ENCODE measurements around the gene HERPUD1. TPM values are rescaled to one million over a fixed set of nuclear protein-coding genes. Genes with fewer than 3 reads are reported as not detected.

The HERPUD1 gene
- polyA plus RNA-seq, 1 of the 3 experiments (the other 2 are of a cell fraction) = 46.3 TPM

DNA sequence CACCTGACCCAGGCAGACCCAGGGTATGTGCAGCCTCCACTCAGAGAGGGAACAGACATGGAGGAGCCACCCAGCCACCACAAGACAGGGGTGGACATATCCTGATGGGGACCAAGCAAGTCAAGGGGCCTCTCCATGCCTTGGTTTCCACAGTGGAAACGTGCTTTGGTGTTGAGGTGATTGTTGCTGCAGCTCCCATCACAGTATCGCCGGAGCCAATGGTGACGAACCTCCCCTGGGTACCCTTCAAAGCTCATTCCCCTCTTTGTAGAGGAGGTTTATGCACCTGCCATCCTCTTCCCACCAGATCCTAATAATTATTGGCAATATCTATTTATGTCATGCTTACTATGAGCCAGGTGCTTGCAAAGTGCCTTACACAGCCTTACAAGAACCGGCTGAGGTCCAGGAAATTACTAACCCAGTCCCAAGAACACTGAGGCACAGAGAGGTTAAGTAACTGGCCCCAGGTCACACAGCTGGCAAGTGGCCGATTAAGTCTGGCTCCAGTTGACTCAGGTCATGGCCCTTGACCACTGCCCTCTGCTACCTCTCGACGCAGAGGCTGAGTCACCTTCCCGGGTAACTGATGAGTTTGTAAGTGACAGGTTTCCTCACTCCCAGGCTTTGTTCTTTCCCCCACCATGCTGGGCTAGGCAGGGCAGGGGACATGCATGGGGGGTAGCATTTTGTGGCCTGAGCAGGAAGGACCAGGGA is 46.3 kb upstream of the HERPUD1 start:
- Histone ChIP-seq H3K79me2 (ENCODE audit: insufficient read depth) (no peaks in the 10 kb centered on the region), H3K27me3 (ENCODE audit: insufficient read depth) (no peaks in the 10 kb centered on the region), H2AFZ (ENCODE audit: low read depth) (no peak overlapping the region), H3K4me3 (ENCODE audit: low read depth in 2 of 2, low read length in 1 of 2) (no peak overlapping the region), H3K4me2 (no peak overlapping the region), H3K9me3 (no peaks in the 10 kb centered on the region), H3F3A (replicated peaks; ENCODE audit: insufficient read depth) (no peaks in the 10 kb centered on the region), H3K4me1 (ENCODE audit: control insufficient read depth in 1 of 2, insufficient read depth in 2 of 2, low read depth in 1 of 2, low read length in 1 of 2) (no peaks in the 10 kb centered on the region), H3K9me2 (no peaks in the 10 kb centered on the region), H3K36me3 (replicated peaks in 1 of 2; ENCODE audit: control insufficient read depth in 1 of 2, insufficient read depth in 2 of 2, low read length in 1 of 2) (no peaks in the 10 kb centered on the region), H3K27ac (ENCODE audit: low read depth in 2 of 2, low read length in 1 of 2) (no peak overlapping the region), H4K20me1 (ENCODE audit: insufficient read depth) (no peaks in the 10 kb centered on the region), H3K9ac (no peak overlapping the region)
- 68% methylated on average over 8 of the region's 9 CpGs for WGBS (ENCODE audit: low lambda C conversion rate)
- DNase-seq = no peak
- TF ChIP-seq RXRA (IDR thresholded peaks at IDR 0.05; ENCODE audit: borderline replicate concordance, low read depth) = no peak
- TF ChIP-seq, protein P1, sequence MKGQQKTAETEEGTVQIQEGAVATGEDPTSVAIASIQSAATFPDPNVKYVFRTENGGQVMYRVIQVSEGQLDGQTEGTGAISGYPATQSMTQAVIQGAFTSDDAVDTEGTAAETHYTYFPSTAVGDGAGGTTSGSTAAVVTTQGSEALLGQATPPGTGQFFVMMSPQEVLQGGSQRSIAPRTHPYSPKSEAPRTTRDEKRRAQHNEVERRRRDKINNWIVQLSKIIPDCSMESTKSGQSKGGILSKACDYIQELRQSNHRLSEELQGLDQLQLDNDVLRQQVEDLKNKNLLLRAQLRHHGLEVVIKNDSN (IDR thresholded peaks at IDR 0.05; ENCODE audit: borderline replicate concordance, low read depth) = no peak
- TF ChIP-seq, protein P2, sequence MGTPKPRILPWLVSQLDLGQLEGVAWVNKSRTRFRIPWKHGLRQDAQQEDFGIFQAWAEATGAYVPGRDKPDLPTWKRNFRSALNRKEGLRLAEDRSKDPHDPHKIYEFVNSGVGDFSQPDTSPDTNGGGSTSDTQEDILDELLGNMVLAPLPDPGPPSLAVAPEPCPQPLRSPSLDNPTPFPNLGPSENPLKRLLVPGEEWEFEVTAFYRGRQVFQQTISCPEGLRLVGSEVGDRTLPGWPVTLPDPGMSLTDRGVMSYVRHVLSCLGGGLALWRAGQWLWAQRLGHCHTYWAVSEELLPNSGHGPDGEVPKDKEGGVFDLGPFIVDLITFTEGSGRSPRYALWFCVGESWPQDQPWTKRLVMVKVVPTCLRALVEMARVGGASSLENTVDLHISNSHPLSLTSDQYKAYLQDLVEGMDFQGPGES (IDR thresholded peaks at IDR 0.05; ENCODE audit: low read depth, low read length) = no peak
- no peak for TF ChIP-seq GATA2 (CRISPR knock-in tag; IDR thresholded peaks at IDR 0.05)
- no peak for TF ChIP-seq RAD21 (IDR thresholded peaks at IDR 0.05; ENCODE audit: low read length)
- TF ChIP-seq, protein P3, sequence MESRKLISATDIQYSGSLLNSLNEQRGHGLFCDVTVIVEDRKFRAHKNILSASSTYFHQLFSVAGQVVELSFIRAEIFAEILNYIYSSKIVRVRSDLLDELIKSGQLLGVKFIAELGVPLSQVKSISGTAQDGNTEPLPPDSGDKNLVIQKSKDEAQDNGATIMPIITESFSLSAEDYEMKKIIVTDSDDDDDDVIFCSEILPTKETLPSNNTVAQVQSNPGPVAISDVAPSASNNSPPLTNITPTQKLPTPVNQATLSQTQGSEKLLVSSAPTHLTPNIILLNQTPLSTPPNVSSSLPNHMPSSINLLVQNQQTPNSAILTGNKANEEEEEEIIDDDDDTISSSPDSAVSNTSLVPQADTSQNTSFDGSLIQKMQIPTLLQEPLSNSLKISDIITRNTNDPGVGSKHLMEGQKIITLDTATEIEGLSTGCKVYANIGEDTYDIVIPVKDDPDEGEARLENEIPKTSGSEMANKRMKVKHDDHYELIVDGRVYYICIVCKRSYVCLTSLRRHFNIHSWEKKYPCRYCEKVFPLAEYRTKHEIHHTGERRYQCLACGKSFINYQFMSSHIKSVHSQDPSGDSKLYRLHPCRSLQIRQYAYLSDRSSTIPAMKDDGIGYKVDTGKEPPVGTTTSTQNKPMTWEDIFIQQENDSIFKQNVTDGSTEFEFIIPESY (IDR thresholded peaks at IDR 0.05; ENCODE audit: borderline replicate concordance, low read depth) = no peak
- TF ChIP-seq SIN3A (IDR thresholded peaks at IDR 0.05; ENCODE audit: borderline replicate concordance, low read depth, low read length) = no peak
- TF ChIP-seq RFX5 (IDR thresholded peaks at IDR 0.05; ENCODE audit: low read length) = no peak
- TF ChIP-seq POLR2AphosphoS5 (IDR thresholded peaks at IDR 0.05; ENCODE audit: low read depth, low read length) = no peak
- CTCF ChIA-PET = no interaction called here
- POLR2A ChIA-PET = no interaction called here

DNA sequence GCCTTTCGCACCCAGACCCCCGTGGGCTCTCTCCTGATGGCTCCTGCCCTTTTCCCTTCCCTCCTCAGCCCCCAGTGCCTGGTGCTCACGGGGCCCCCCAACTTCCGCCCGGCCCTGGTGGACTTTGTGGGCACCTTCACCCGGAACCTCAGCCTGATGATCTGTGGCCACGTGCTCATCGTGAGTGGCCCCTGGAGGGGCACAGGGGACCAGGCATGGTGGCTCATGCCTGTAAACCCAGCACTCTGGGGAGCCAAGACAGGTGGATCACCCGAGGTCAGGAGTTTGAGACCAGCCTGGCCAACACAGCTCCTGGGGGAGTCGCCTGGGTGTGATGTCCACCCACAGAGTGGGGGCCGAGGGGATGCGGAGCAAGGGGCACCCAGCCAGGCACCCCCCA is 45.6 kb upstream of the HERPUD1 start:
- ChIA-PET POLR2A (no interaction called here), CTCF (no interaction called here)
- no peaks in the 10 kb centered on the region for H3K9me3 ChIP-seq
- WGBS (ENCODE audit: low lambda C conversion rate) = 73% methylated on average over 8 of the region's 12 CpGs
- H3K4me3 ChIP-seq (ENCODE audit: low read depth in 2 of 2, low read length in 1 of 2) = no peak overlapping the region
- H4K20me1 ChIP-seq (ENCODE audit: insufficient read depth) = no peaks in the 10 kb centered on the region
- H3F3A ChIP-seq (replicated peaks; ENCODE audit: insufficient read depth) = no peaks in the 10 kb centered on the region
- no peaks in the 10 kb centered on the region for H3K4me1 ChIP-seq (ENCODE audit: control insufficient read depth in 1 of 2, insufficient read depth in 2 of 2, low read depth in 1 of 2, low read length in 1 of 2)
- no peak overlapping the region for H3K27ac ChIP-seq (ENCODE audit: low read depth in 2 of 2, low read length in 1 of 2)
- H3K27me3 ChIP-seq (ENCODE audit: insufficient read depth) = no peaks in the 10 kb centered on the region
- no peak overlapping the region for H2AFZ ChIP-seq (ENCODE audit: low read depth)
- no peaks in the 10 kb centered on the region for H3K36me3 ChIP-seq (replicated peaks in 1 of 2; ENCODE audit: control insufficient read depth in 1 of 2, insufficient read depth in 2 of 2, low read length in 1 of 2)
- no peak overlapping the region for H3K9ac ChIP-seq
- H3K9me2 ChIP-seq = no peaks in the 10 kb centered on the region
- no peaks in the 10 kb centered on the region for H3K79me2 ChIP-seq (ENCODE audit: insufficient read depth)
- DNase-seq = no peak
- no peak overlapping the region for H3K4me2 ChIP-seq
- TF ChIP-seq CHD2 (IDR thresholded peaks at IDR 0.05; ENCODE audit: low read length, partially characterized antibody) = no peak
- no peak for TF ChIP-seq RXRA (IDR thresholded peaks at IDR 0.05; ENCODE audit: borderline replicate concordance, low read depth)
- no peak for TF ChIP-seq SIN3A (IDR thresholded peaks at IDR 0.05; ENCODE audit: borderline replicate concordance, low read depth, low read length)
- TF ChIP-seq, protein P2 (IDR thresholded peaks at IDR 0.05; ENCODE audit: low read depth, low read length) = no peak
- no peak for TF ChIP-seq MEF2A (IDR thresholded peaks at IDR 0.05; ENCODE audit: borderline replicate concordance, low read depth)
- TF ChIP-seq, protein P4, sequence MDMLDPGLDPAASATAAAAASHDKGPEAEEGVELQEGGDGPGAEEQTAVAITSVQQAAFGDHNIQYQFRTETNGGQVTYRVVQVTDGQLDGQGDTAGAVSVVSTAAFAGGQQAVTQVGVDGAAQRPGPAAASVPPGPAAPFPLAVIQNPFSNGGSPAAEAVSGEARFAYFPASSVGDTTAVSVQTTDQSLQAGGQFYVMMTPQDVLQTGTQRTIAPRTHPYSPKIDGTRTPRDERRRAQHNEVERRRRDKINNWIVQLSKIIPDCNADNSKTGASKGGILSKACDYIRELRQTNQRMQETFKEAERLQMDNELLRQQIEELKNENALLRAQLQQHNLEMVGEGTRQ (IDR thresholded peaks at IDR 0.05; ENCODE audit: borderline replicate concordance, low read depth, low read length) = no peak
- TF ChIP-seq, protein P5, sequence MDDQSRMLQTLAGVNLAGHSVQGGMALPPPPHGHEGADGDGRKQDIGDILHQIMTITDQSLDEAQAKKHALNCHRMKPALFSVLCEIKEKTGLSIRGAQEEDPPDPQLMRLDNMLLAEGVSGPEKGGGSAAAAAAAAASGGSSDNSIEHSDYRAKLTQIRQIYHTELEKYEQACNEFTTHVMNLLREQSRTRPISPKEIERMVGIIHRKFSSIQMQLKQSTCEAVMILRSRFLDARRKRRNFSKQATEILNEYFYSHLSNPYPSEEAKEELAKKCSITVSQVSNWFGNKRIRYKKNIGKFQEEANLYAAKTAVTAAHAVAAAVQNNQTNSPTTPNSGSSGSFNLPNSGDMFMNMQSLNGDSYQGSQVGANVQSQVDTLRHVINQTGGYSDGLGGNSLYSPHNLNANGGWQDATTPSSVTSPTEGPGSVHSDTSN (IDR thresholded peaks at IDR 0.05) = no peak
- TF ChIP-seq FOSL2 (IDR thresholded peaks at IDR 0.05; ENCODE audit: borderline replicate concordance, low read depth) = no peak
- TF ChIP-seq YY1 (IDR thresholded peaks at IDR 0.05; ENCODE audit: low read depth) = no peak
- no peak for TF ChIP-seq RCOR1 (IDR thresholded peaks at IDR 0.05; ENCODE audit: low read length)
- TF ChIP-seq TAF1 (IDR thresholded peaks at IDR 0.05; ENCODE audit: borderline replicate concordance, low read depth, low read length) = no peak
- no peak for TF ChIP-seq EZH2phosphoT487 (IDR thresholded peaks at IDR 0.05; ENCODE audit: borderline replicate concordance, low read depth)
- TF ChIP-seq, protein P1 (IDR thresholded peaks at IDR 0.05; ENCODE audit: borderline replicate concordance, low read depth) = no peak

Measured in SK-N-SH (cell line).